ENCODE data around the gene GRHL3. TPM values are rescaled to one million over a fixed set of nuclear protein-coding genes. Genes with fewer than 3 reads are reported as not detected.
A peak's percentile ranks its signal among the peaks of the same experiment; 100 is the strongest.
"Not testable (repeated sequence)": the region's sequence is repeated elsewhere in the genome, so short reads cannot be mapped to it uniquely, and the experiment has no call there.

The GRHL3 gene
- total RNA-seq: not detected

DNA sequence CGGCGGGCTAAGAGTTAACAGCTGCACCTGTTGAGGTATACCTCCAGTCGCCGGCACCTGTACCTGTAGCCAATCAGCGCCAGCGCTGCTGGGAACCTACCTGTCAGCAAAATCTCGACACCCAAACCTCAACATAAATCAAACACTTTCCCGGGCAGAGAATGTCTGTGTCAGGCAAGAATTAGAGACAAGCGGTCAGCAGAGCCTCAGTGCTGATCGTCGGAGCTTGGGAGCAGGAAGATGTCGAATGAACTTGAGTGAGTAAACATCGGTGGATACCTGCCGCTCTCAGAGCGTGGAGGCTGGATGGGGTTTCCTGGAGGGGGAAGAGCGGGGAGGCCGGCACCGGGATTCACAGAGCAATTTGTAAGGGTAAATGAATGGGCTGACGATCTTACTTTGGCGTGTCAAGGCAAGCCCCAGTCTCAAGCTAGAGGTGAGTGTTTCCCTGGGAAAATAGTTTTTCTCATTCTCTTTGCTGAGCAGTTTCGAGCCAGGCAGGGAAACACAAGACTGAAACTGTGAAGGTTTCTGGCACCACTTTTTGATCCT is at the start of gene GRHL3:
TSS of gene GRHL3 (plus strand) at position 46 of the 552 bp plus-strand sequence. CDS start at position 241, 195 bp downstream.
- Mint-ChIP-seq H3K36me3 (ENCODE audit: insufficient read depth) (no peaks in the 10 kb centered on the region), H3K27me3 (ENCODE audit: low read depth) (peaks cover 58% of the 10 kb centered on the region), H3K4me1 (ENCODE audit: low read depth) (peaks cover 41% of the 10 kb centered on the region), H3K4me3 (peak within 1 kb of the TSS; percentile 37), H3K9me3 (no peaks in the 10 kb centered on the region)
- ATAC-seq (no peak), DNase-seq (no peak)

DNA sequence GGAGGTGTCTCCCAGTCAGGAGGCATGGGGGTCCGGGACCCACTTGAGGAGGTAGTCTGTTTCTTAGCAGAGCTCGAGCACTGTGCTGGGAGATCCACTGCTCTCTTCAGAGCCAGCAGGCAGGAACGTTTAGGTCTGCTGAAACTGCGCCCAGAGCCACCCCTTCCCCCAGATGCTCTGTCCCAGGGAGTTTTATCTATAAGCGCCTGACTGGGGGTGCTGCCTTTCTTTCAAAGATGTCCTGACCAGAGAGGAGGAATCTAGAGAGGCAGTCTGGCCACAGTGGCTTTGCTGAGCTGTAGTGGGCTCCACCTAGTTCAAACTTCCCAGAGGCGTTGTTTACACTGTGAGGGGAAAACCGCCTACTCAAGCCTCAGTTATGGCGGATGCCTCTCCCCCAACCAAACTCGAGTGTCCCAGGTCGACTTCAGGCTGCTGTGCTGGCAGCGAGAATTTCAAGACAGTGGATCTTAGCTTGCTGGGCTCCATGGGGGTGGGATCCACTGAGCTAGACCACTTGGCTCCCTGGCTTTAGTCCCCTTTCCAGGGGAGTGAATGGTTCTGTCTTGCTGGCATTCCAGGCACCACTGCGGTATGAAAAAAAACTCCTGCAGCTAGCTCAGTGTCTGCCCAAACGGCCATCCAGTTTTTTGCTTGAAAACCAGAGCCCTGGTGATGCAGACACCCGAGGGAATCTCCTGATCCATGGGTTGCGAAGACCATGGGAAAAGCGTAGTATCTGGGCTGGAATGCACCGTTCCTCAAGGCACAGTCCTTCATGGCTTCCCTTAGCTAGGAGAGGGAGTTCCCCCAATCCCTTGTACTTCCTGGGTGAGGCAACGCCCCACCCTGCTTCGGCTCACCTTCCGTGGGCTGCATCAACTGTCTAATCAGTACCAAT is 44.7 kb upstream of the GRHL3 start:
- not testable (repeated sequence) for H3K36me3 Mint-ChIP-seq (ENCODE audit: insufficient read depth); ATAC-seq; H3K4me3 Mint-ChIP-seq; H3K4me1 Mint-ChIP-seq (ENCODE audit: low read depth); DNase-seq
- peaks cover 46% of the 10 kb centered on the region for H3K27me3 Mint-ChIP-seq (ENCODE audit: low read depth)
- peaks cover 15% of the 10 kb centered on the region for H3K9me3 Mint-ChIP-seq

DNA sequence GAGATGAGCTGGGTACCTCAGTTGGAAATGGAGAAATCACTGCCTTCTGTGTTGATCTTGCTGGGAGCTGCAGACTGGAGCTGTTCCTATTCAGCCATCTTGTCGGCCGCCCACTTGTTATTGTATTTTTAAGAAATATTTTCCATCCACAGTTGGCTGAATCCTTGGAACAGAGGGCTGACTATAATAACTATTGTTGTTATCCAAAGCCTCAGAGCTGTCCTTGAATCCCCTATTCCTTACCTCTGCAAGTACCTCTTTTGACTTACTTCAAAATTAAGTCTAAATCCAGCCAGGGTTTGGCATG is 44.1 kb upstream of the GRHL3 start:
- Mint-ChIP-seq H3K4me3 (no peak overlapping the region), H3K36me3 (ENCODE audit: insufficient read depth) (no peaks in the 10 kb centered on the region), H3K4me1 (ENCODE audit: low read depth) (peaks cover 9% of the 10 kb centered on the region), H3K27me3 (ENCODE audit: low read depth) (peaks cover 43% of the 10 kb centered on the region), H3K9me3 (peaks cover 9% of the 10 kb centered on the region)
- ATAC-seq: no peak
- no peak for DNase-seq

DNA sequence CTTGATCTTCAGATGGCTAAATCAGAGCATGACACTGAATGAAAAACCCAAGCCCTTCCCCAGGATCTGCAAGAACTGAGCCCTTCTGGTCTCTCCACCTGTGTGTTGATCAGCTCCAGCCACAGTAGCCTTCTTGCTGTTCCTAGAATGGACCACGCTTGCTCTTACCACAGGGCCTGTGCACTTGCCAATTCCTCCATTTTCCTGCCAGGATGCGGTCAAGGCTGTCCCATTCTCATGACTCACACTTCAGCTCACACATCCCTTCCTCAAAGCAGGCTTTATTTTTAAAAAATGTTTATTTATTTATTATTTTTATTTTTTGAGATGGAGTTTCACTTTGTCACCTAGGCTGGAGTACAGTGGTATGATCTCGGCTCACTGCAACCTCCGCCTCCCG is 43.6 kb upstream of the GRHL3 start:
- H3K36me3 Mint-ChIP-seq (ENCODE audit: insufficient read depth): no peaks in the 10 kb centered on the region
- ATAC-seq (no peak), DNase-seq (no peak)
- H3K4me3 Mint-ChIP-seq: no peak overlapping the region
- peaks cover 6% of the 10 kb centered on the region for H3K9me3 Mint-ChIP-seq
- H3K4me1 Mint-ChIP-seq (ENCODE audit: low read depth): peaks cover 9% of the 10 kb centered on the region
- peaks cover 43% of the 10 kb centered on the region for H3K27me3 Mint-ChIP-seq (ENCODE audit: low read depth)

DNA sequence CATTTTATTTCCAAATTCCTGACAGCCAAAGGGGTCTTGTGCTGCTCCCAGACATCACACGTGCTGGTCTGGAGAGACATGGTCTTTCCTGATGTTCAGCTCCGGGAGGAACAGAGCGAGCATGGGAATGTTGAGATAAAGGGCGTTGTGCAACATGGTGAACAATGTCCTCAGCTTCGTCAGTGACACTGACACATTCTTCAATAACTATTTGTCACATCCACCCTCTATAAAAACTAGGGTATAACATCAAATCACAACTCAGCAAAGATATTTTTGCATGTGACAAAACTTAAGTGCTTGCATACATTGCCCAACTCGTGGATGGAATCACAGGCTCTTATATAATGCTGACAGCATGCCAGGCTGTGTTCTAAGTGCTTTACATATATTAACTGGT is 42.4 kb upstream of the GRHL3 start:
- Mint-ChIP-seq H3K27me3 (ENCODE audit: low read depth) (peaks cover 35% of the 10 kb centered on the region), H3K36me3 (ENCODE audit: insufficient read depth) (no peaks in the 10 kb centered on the region), H3K4me3 (no peak overlapping the region), H3K4me1 (ENCODE audit: low read depth) (peaks cover 9% of the 10 kb centered on the region), H3K9me3 (peaks cover 6% of the 10 kb centered on the region)
- DNase-seq (no peak), ATAC-seq (no peak)

DNA sequence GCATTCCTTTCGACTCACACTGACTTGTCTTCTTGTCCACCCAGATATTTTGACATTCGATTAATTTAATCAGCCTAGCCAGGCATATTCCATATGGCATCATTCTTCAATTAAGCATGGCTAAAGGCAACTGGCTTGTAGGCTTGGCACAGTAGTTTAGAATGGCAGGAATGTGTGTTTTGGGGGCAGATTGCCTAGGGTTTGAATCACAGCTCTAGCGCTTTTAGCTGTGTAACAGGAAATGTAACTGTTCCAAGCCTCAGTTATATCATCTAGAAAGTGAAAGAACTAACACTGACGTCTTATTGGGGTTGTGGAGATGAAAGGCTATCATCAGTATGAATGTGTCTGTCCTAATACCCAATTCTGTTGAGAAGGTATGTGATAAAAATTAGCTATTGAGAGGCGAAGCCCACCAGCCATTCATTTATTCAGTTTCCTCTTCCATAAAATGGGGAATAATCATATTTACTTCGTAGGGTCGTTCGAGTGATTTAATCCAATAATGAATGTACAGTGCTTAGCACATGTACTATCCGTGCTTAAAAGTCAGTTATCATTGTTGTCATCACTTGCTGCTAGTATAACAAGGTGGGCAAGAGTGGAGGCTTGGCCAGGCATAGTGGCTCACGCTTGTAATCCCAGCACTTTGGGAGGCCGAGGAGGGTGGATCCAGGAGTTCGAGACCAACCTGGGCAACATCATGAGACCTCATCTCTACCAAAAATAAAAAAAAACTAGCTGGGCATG is 41.6 kb upstream of the GRHL3 start:
- H3K4me3 Mint-ChIP-seq: peak overlapping the region; percentile 46
- peaks cover 6% of the 10 kb centered on the region for H3K9me3 Mint-ChIP-seq
- H3K4me1 Mint-ChIP-seq (ENCODE audit: low read depth): peaks cover 9% of the 10 kb centered on the region
- no peak for DNase-seq
- H3K27me3 Mint-ChIP-seq (ENCODE audit: low read depth): peaks cover 28% of the 10 kb centered on the region
- H3K36me3 Mint-ChIP-seq (ENCODE audit: insufficient read depth): no peaks in the 10 kb centered on the region
- peak; percentile 70 to 84 for ATAC-seq

DNA sequence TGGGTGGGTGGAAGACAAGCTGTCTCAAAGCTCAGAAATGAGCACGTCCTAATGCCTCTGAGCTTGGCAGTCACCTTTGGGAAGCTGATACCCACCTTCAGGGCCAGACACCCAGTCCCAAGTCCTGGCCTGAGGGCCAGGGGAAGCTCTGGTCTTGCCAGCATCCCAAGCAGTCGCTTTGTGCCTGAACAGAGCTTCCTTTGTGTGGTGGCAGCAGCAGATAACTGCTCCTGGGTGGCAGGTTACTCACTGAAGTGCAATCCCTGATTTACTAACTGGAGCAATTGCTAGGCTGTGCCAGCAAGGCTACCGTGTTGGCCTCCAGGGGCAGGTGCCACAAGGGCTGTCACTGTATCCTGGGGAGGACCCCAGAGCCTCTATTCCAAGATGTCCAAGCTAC is 40.4 kb upstream of the GRHL3 start:
- peaks cover 9% of the 10 kb centered on the region for H3K4me1 Mint-ChIP-seq (ENCODE audit: low read depth)
- peaks cover 19% of the 10 kb centered on the region for H3K27me3 Mint-ChIP-seq (ENCODE audit: low read depth)
- ATAC-seq: no peak

DNA sequence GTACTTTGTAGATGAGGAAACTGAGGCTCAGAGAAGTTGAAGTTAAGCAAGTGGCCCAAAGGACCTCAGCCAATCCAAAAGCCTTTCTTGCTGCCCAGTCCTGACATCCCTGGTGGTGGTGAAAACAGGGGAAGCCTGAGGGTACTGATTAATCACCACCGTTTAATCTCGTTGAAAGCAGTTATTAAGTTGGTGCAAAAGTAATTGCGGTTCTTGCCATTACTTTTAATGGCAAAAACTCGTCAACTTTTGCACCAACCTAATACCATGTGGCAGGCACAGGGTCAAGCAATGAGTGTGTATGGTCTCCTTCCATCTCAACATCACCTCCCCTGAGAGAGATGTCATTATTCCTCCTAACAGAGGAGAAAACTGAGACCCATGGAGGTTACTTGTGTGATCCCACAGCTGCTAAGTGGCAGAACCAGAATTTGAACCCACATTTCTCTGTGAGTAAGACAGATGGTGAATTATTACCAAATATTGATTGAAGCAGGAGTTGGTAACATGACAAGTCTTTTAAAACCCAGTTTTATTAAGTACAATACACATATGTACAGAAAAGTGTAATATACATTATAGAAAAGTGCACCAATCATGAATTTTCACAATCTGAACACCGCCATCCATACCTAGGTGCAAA is 39.4 kb upstream of the GRHL3 start:
- Mint-ChIP-seq H3K27me3 (ENCODE audit: low read depth) (peaks cover 13% of the 10 kb centered on the region), H3K4me3 (no peak overlapping the region)
- ATAC-seq: no peak

More for the DNA sequence above, 40.4 kb upstream of the GRHL3 start:
- Mint-ChIP-seq H3K4me3 (no peak overlapping the region), H3K36me3 (ENCODE audit: insufficient read depth) (no peaks in the 10 kb centered on the region), H3K9me3 (no peaks in the 10 kb centered on the region)
- no peak for DNase-seq

DNA sequence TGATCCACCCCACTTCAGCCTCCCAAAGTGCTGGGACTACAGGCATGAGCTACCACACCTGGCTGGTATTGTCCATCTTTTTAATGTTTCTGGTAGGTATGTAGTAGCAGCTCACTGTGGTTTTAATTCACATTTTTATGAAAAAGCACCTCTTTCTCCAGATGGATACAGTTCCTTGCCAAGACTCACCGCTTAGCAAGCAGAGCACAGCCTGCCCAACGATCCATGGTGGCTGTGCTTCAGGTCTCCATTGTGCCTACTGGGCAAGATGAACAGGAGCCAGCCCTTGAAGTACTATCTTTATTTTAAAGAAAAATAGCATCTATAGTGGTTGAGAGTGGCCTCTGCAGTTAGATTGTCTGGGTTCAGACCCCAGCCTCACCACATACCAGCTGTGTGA is 37.6 kb upstream of the GRHL3 start:
- no peaks in the 10 kb centered on the region for H3K9me3 Mint-ChIP-seq
- DNase-seq: no peak
- H3K27me3 Mint-ChIP-seq (ENCODE audit: low read depth): peaks cover 3% of the 10 kb centered on the region
- no peak overlapping the region for H3K4me3 Mint-ChIP-seq
- H3K36me3 Mint-ChIP-seq (ENCODE audit: insufficient read depth): no peaks in the 10 kb centered on the region
- no peak for ATAC-seq
- H3K4me1 Mint-ChIP-seq (ENCODE audit: low read depth): peaks cover 9% of the 10 kb centered on the region

More for the DNA sequence above, 39.4 kb upstream of the GRHL3 start:
- DNase-seq: no peak
- H3K36me3 Mint-ChIP-seq (ENCODE audit: insufficient read depth): no peaks in the 10 kb centered on the region
- no peaks in the 10 kb centered on the region for H3K9me3 Mint-ChIP-seq
- peaks cover 9% of the 10 kb centered on the region for H3K4me1 Mint-ChIP-seq (ENCODE audit: low read depth)

DNA sequence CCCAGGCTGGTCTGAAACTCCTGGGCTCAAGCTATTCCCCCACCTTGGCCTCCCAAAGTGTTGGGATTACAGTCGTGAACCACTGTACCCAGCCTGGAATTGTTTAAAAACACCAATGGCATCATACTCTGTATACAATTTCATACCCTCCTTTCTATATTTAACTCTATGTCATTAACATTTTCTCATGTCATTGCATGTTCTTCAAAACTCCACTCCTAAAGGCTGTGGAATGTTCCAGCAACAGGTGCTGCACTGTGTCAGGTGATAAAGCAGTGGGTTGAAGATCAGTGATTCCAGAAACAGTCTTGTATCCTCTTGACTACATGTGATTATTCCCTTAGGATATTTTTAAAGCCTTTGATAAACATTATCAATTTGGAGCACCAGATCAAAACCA is 36.7 kb upstream of the GRHL3 start:
- DNase-seq (no peak), ATAC-seq (no peak)
- H3K27me3 Mint-ChIP-seq (ENCODE audit: low read depth): no peaks in the 10 kb centered on the region
- no peaks in the 10 kb centered on the region for H3K36me3 Mint-ChIP-seq (ENCODE audit: insufficient read depth)
- no peaks in the 10 kb centered on the region for H3K9me3 Mint-ChIP-seq
- no peak overlapping the region for H3K4me3 Mint-ChIP-seq
- H3K4me1 Mint-ChIP-seq (ENCODE audit: low read depth): peaks cover 5% of the 10 kb centered on the region

DNA sequence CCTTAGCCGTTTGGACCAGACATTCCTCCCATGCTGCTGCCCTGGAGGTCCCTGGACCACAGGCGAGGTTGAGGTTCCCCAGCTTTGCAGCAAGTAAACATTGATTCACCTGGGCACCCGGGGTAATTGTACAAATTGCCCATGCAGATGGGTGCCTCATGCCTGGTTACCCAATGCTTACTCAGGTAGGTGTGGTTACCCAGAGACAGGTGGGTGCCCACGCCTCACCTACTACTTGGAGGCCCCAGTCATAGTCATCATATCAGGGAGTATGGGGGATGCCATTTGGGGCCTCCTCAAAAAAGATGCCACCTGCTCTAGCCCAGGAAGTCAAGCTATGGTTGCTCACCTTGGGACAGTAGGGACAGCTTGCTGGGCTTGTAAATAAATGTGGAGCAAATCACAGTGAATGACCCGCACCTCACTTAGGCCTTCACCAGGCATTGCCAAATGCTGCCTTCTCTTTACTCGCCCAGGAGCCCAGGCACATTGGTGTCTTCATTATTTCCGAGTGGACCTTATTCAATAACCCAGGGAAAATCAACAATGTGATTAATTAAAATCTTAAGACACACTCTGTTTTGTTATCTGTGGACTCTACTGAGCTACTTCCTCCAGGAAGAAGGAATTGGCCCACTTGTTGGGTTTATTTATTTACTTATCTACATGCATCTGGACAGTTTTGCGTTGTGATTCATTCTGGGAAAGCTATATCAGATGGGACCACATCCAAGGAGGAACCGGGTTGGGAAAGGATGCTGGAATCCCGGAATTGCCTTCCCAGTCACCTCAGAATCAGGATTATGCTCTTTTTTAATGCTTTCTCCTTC is 35.6 kb upstream of the GRHL3 start:
- H3K9me3 Mint-ChIP-seq: no peaks in the 10 kb centered on the region

DNA sequence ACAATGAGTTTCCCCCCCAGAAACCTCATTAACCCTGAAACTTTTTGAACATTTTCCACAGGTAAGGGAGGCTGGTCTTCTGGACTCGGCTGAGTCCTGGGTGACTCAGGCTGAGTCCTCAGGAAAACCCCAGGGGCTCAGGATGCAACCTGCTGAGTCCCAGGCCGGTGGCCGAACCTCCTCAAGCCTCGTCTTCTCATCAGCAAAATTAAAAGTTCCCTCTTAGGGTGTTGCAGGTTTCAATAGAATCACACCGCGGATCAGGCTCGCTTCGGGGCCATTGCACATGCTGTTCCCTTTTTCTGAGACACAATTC is 35.0 kb upstream of the GRHL3 start:
- no peaks in the 10 kb centered on the region for H3K36me3 Mint-ChIP-seq (ENCODE audit: insufficient read depth)
- H3K4me1 Mint-ChIP-seq (ENCODE audit: low read depth): no peaks in the 10 kb centered on the region
- ATAC-seq: no peak
- H3K9me3 Mint-ChIP-seq: no peaks in the 10 kb centered on the region
- H3K4me3 Mint-ChIP-seq: no peak overlapping the region
- no peaks in the 10 kb centered on the region for H3K27me3 Mint-ChIP-seq (ENCODE audit: low read depth)
- no peak for DNase-seq

More for the DNA sequence above, 35.6 kb upstream of the GRHL3 start:
- DNase-seq (no peak), ATAC-seq (no peak)
- no peak overlapping the region for H3K4me3 Mint-ChIP-seq
- H3K4me1 Mint-ChIP-seq (ENCODE audit: low read depth): no peaks in the 10 kb centered on the region
- H3K36me3 Mint-ChIP-seq (ENCODE audit: insufficient read depth): no peaks in the 10 kb centered on the region
- H3K27me3 Mint-ChIP-seq (ENCODE audit: low read depth): no peaks in the 10 kb centered on the region

DNA sequence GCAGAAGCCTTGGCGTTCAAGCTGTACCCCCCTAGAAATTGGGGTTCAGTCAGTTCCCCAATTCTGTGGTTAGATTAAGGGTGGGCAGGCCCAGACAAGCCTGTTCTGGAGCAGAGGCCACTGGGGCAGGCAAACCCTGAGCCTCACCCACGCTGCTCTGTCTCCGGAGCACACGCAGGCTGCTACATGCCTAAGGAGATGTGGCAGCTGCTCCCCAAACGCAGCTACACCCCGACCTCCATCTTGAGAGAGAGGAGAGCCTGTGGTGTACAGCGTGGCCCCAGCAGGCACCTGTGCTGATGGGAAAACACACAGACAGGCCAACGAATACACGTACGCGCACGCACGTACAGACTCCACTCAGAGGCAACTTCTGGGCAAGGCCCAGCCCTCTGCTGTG is 33.9 kb upstream of the GRHL3 start:
- no peaks in the 10 kb centered on the region for H3K27me3 Mint-ChIP-seq (ENCODE audit: low read depth)
- DNase-seq (no peak), ATAC-seq (no peak)
- no peaks in the 10 kb centered on the region for H3K9me3 Mint-ChIP-seq
- no peaks in the 10 kb centered on the region for H3K36me3 Mint-ChIP-seq (ENCODE audit: insufficient read depth)
- H3K4me1 Mint-ChIP-seq (ENCODE audit: low read depth): no peaks in the 10 kb centered on the region
- no peak overlapping the region for H3K4me3 Mint-ChIP-seq
